Mucosa of descending colon (tissue), 3 donors: ENCODE data around the gene VRK1. TPM values are rescaled to one million over a fixed set of nuclear protein-coding genes. Genes with fewer than 3 reads are reported as not detected.

ENCODE experiments used
- ATAC-seq: fragments of 200-7000 bp; cut with Tn5 transposase; one replicate; pipeline ENCODE4 v1.9.1; 2020; ENCODE audit warnings: mild to moderate bottlenecking, moderate library complexity
- DNase-seq, 3 donors: peaks; one replicate each; pipeline ENCODE4 v3.0.0-alpha.2; 2020
- H3K36me3 ChIP-seq: fragments of 200-600 bp; one replicate; pipeline ENCODE4 v1.8.0; 2021; ENCODE audit warnings: low read depth, mild to moderate bottlenecking
- H3K4me1 ChIP-seq: fragments of 200-600 bp; one replicate; pipeline ENCODE4 v1.8.0; 2021; ENCODE audit warnings: low read depth, mild to moderate bottlenecking
- H3K4me3 ChIP-seq: fragments of 200-600 bp; one replicate; pipeline ENCODE4 v1.8.0; 2021; ENCODE audit warnings: mild to moderate bottlenecking
- H3K9me3 ChIP-seq: fragments of 200-600 bp; one replicate; pipeline ENCODE4 v1.8.0; 2021; ENCODE audit warnings: mild to moderate bottlenecking
- CTCF ChIP-seq: fragments of 200-600 bp; IDR thresholded peaks from one replicate; pipeline ENCODE4 v1.8.0; 2022; ENCODE audit warnings: antibody characterized with exemption, mild to moderate bottlenecking
- intact Hi-C, 2 donors: fragments of 100-400 bp; cut with DNase I in 1 of 2; cut with micrococcal nuclease in 1 of 2; formaldehyde crosslinking; loops; one replicate each; pipeline versions ENCODE4 v1.11.0 to v1.11.1; 2022; cut with DNase I, micrococcal nuclease
- total RNA-seq, 3 donors: library from RNA; stranded (reverse); fragmentation: NEBNext Ultra II Directional in 2 of 3; extraction: Animal tissue kit (Norgen Biotek cat#: 25700) in 2 of 3; gene quantifications; one replicate each; pipeline versions ENCODE4 v1.2.1 to v1.2.4, GENCODE V29; 2021 to 2023
- donor health status: DM: no; HTN: no; CAD: no; lungs with moderate emphysema.
- donor health status: DM: no; HTN: no; CAD: no.
- donor health status: DM: no; HTN: yes; CAD: no.

VRK1 gene
- total RNA-seq, 3 donors from 2014 or later, result 15.3 to 19.8 (median 19.4) TPM

GRCh38 chr14:96928779-96929380 lies 131.7 kb downstream of the VRK1 start:
- intact Hi-C loops, result no loop called here
- no peak for DNase-seq

GRCh38 chr14:96929950-96930349 lies 132.8 kb downstream of the VRK1 start:
- DNase-seq (no peak), ATAC-seq (no peak)
- intact Hi-C loops, result no loop called here
- H3K4me1 ChIP-seq, result no peaks in the 10 kb centered on the region
- H3K4me3 ChIP-seq, result no peak overlapping the region
- TF ChIP-seq CTCF, result no peak
- no peaks in the 10 kb centered on the region for H3K9me3 ChIP-seq
- no peaks in the 10 kb centered on the region for H3K36me3 ChIP-seq

More at GRCh38 chr14:96928779-96929380, 131.7 kb downstream of the VRK1 start:
- Histone ChIP-seq H3K4me3 (no peak overlapping the region), H3K9me3 (no peaks in the 10 kb centered on the region), H3K4me1 (no peaks in the 10 kb centered on the region), H3K36me3 (no peaks in the 10 kb centered on the region)
- ATAC-seq, result no peak
- TF ChIP-seq CTCF, result no peak

- intact Hi-C loops, result no loop called here
- no peaks in the 10 kb centered on the region for H3K36me3 ChIP-seq
- ATAC-seq, result no peak
These were observed 133.3 kb downstream of the VRK1 start for GRCh38 chr14:96930526-96930925.

More at GRCh38 chr14:96930526-96930925, 133.3 kb downstream of the VRK1 start:
- no peaks in the 10 kb centered on the region for H3K9me3 ChIP-seq
- no peaks in the 10 kb centered on the region for H3K4me1 ChIP-seq
- H3K4me3 ChIP-seq, result no peak overlapping the region
- TF ChIP-seq CTCF, result no peak
- no peak for DNase-seq
